ENCODE measurements around the gene FLNB.

Gene FLNB

GRCh38 chr3:58098531-58098930, 90.3 kb downstream of the FLNB start:
- Histone ChIP-seq H3K27ac (ENCODE audit: poor library complexity, severe bottlenecking) (no peak overlapping the region), H3K27me3 (ENCODE audit: insufficient read depth, poor library complexity, severe bottlenecking) (no peaks in the 10 kb centered on the region), H3K36me3 (ENCODE audit: low read depth) (peaks cover 97% of the 10 kb centered on the region), H3K4me3 (ENCODE audit: severe bottlenecking) (no peak overlapping the region), H3K9me3 (ENCODE audit: severe bottlenecking) (no peaks in the 10 kb centered on the region), H3K4me1 (ENCODE audit: insufficient read depth, poor library complexity, severe bottlenecking) (peaks cover under 1% of the 10 kb centered on the region)
- ATAC-seq (ENCODE audit: low read depth) = no peak
- no peak for TF ChIP-seq CTCF (IDR thresholded peaks at IDR 0.05; ENCODE audit: poor library complexity, severe bottlenecking)
- DNase-seq (ENCODE audit: low spot score) = no peak

GRCh38 chr3:58099865-58100264, 91.6 kb downstream of the FLNB start:
- peaks cover 97% of the 10 kb centered on the region for H3K36me3 ChIP-seq (ENCODE audit: low read depth)
- H3K27ac ChIP-seq (ENCODE audit: poor library complexity, severe bottlenecking) = no peak overlapping the region
- no peaks in the 10 kb centered on the region for H3K9me3 ChIP-seq (ENCODE audit: severe bottlenecking)
- no peak for TF ChIP-seq CTCF (IDR thresholded peaks at IDR 0.05; ENCODE audit: poor library complexity, severe bottlenecking)
- H3K4me3 ChIP-seq (ENCODE audit: severe bottlenecking) = no peak overlapping the region
- DNase-seq (ENCODE audit: low spot score) (no peak), ATAC-seq (ENCODE audit: low read depth) (no peak)
- H3K4me1 ChIP-seq (ENCODE audit: insufficient read depth, poor library complexity, severe bottlenecking) = no peaks in the 10 kb centered on the region
- H3K27me3 ChIP-seq (ENCODE audit: insufficient read depth, poor library complexity, severe bottlenecking) = no peaks in the 10 kb centered on the region

GRCh38 chr3:58101499-58102389, 93.5 kb downstream of the FLNB start:
- no peak for DNase-seq (ENCODE audit: low spot score)
- Histone ChIP-seq H3K4me3 (ENCODE audit: severe bottlenecking) (no peak overlapping the region), H3K4me1 (ENCODE audit: insufficient read depth, poor library complexity, severe bottlenecking) (no peaks in the 10 kb centered on the region), H3K27ac (ENCODE audit: poor library complexity, severe bottlenecking) (peak overlapping the region; percentile 5), H3K27me3 (ENCODE audit: insufficient read depth, poor library complexity, severe bottlenecking) (no peaks in the 10 kb centered on the region), H3K9me3 (ENCODE audit: severe bottlenecking) (no peaks in the 10 kb centered on the region), H3K36me3 (ENCODE audit: low read depth) (peaks cover 97% of the 10 kb centered on the region)
- no peak for TF ChIP-seq CTCF (IDR thresholded peaks at IDR 0.05; ENCODE audit: poor library complexity, severe bottlenecking)
- no peak for ATAC-seq (ENCODE audit: low read depth)

GRCh38 chr3:58102390-58102750, 94.1 kb downstream of the FLNB start:
- no peaks in the 10 kb centered on the region for H3K4me1 ChIP-seq (ENCODE audit: insufficient read depth, poor library complexity, severe bottlenecking)
- H3K27me3 ChIP-seq (ENCODE audit: insufficient read depth, poor library complexity, severe bottlenecking) = no peaks in the 10 kb centered on the region
- no peaks in the 10 kb centered on the region for H3K9me3 ChIP-seq (ENCODE audit: severe bottlenecking)
- H3K27ac ChIP-seq (ENCODE audit: poor library complexity, severe bottlenecking) = peak overlapping the region; percentile 10
- no peak for TF ChIP-seq CTCF (IDR thresholded peaks at IDR 0.05; ENCODE audit: poor library complexity, severe bottlenecking)
- no peak overlapping the region for H3K4me3 ChIP-seq (ENCODE audit: severe bottlenecking)
- ATAC-seq (ENCODE audit: low read depth) (no peak), DNase-seq (ENCODE audit: low spot score) (no peak)
- peaks cover 97% of the 10 kb centered on the region for H3K36me3 ChIP-seq (ENCODE audit: low read depth)

GRCh38 chr3:58102976-58103451, 94.8 kb downstream of the FLNB start:
- Histone ChIP-seq H3K36me3 (ENCODE audit: low read depth) (peaks cover 97% of the 10 kb centered on the region), H3K4me3 (ENCODE audit: severe bottlenecking) (no peak overlapping the region), H3K27me3 (ENCODE audit: insufficient read depth, poor library complexity, severe bottlenecking) (no peaks in the 10 kb centered on the region), H3K9me3 (ENCODE audit: severe bottlenecking) (no peaks in the 10 kb centered on the region), H3K27ac (ENCODE audit: poor library complexity, severe bottlenecking) (peak overlapping the region; percentile 10), H3K4me1 (ENCODE audit: insufficient read depth, poor library complexity, severe bottlenecking) (no peaks in the 10 kb centered on the region)
- ATAC-seq (ENCODE audit: low read depth) = no peak
- no peak for DNase-seq (ENCODE audit: low spot score)
- TF ChIP-seq CTCF (IDR thresholded peaks at IDR 0.05; ENCODE audit: poor library complexity, severe bottlenecking) = no peak
